Activated T-cell treated with anti-CD3 and anti-CD28 coated beads, Interleukin-2, amount 50 U/mL, for 72 hours (primary cell): ENCODE measurements around the gene TMEM52B. TPM values are rescaled to one million over a fixed set of nuclear protein-coding genes. Genes with fewer than 3 reads are reported as not detected.
"Not testable (repeated sequence)": the region's sequence is repeated elsewhere in the genome, so short reads cannot be mapped to it uniquely, and the experiment has no call there.

ENCODE experiments used
- ATAC-seq, 2 donors: fragments of 150-1000 bp; cut with Tn5 transposase; replicated peaks in 1 of 2; 2 replicates each; pipeline ENCODE4 v1.10.0; 2021; ENCODE audit warnings: moderate library complexity in 2 of 2, mild to moderate bottlenecking in 1 of 2
- DNase-seq, 2 donors: peaks; one replicate each; pipeline ENCODE4 v3.0.0; 2021 to 2022; ENCODE audit warnings: mixed read lengths in 1 of 2
- H3K27ac Mint-ChIP-seq: one replicate; pipeline ENCODE4 v1.8.0; 2022; ENCODE audit warnings: mild to moderate bottlenecking, moderate library complexity, mixed read lengths
- H3K27me3 Mint-ChIP-seq: one replicate; pipeline ENCODE4 v1.8.0; 2022; ENCODE audit warnings: low read depth, mixed read lengths
- H3K36me3 Mint-ChIP-seq, 2 donors: one replicate each; pipeline ENCODE4 v1.8.0; 2022; ENCODE audit warnings: mixed read lengths in 2 of 2, mild to moderate bottlenecking in 1 of 2; ENCODE audit not compliant: insufficient read depth in 2 of 2
- H3K4me1 Mint-ChIP-seq: one replicate; pipeline ENCODE4 v1.8.0; 2022; ENCODE audit warnings: low read depth, mixed read lengths
- H3K4me3 Mint-ChIP-seq, 2 donors: one replicate each; pipeline ENCODE4 v1.8.0; 2022; ENCODE audit warnings: mild to moderate bottlenecking in 2 of 2, mixed read lengths in 2 of 2, moderate library complexity in 2 of 2
- H3K9me3 Mint-ChIP-seq, 2 donors: one replicate each; pipeline ENCODE4 v1.8.0; 2022; ENCODE audit warnings: mixed read lengths in 2 of 2
- total RNA-seq, 2 donors: library from RNA; stranded (reverse); gene quantifications; one replicate each; pipeline ENCODE4 v1.2.3, GENCODE V29; 2022

TMEM52B gene
- total RNA-seq, 2 donors from 2014 or later, result not detected

GRCh38 chr12:10221846-10222245 lies 43.0 kb downstream of the TMEM52B start:
- Mint-ChIP-seq H3K9me3 (no peaks in the 10 kb centered on the region), H3K27me3 (no peaks in the 10 kb centered on the region), H3K27ac (no peak overlapping the region), H3K4me1 (no peaks in the 10 kb centered on the region), H3K4me3 (no peak overlapping the region), H3K36me3 (peaks cover 0 to 2% of the 10 kb centered on the region in 2 donors)
- ATAC-seq, result no peak
- DNase-seq, result no peak

GRCh38 chr12:10223208-10223607 lies 44.4 kb downstream of the TMEM52B start:
- DNase-seq (no peak), ATAC-seq (no peak)
- Mint-ChIP-seq H3K36me3 (peaks cover 0 to 2% of the 10 kb centered on the region in 2 donors), H3K9me3 (no peaks in the 10 kb centered on the region), H3K27ac (no peak overlapping the region), H3K4me1 (peaks cover 9% of the 10 kb centered on the region), H3K4me3 (no peak overlapping the region), H3K27me3 (no peaks in the 10 kb centered on the region)

DNA sequence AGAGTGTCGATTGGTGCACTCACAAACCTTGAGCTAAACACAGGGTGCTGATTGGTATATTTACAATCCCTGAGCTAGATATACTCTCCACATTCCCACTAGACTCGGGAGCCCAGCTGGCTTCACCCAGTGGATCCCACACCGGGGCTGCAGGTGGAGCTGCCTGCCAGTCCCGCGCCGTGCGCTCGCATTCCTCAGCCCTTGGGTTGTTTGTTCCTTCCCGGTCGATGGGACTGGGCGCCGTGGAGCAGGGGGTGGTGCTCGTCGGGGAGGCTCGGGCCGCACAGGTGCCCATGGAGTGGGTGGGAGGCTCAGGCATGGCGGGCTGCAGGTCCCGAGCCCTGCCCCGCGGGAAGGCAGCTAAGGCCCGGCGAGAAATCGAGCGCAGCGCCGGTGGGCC lies 46.6 kb downstream of the TMEM52B start:
- H3K4me1 Mint-ChIP-seq, result peaks cover 12% of the 10 kb centered on the region
- H3K27me3 Mint-ChIP-seq, ATAC-seq, H3K36me3 Mint-ChIP-seq, DNase-seq, H3K9me3 Mint-ChIP-seq, H3K27ac Mint-ChIP-seq, H3K4me3 Mint-ChIP-seq: not testable (repeated sequence)

GRCh38 chr12:10226086-10226485 lies 47.3 kb downstream of the TMEM52B start:
- ATAC-seq (no peak), DNase-seq (no peak)
- H3K4me1 Mint-ChIP-seq, result peaks cover 12% of the 10 kb centered on the region
- H3K36me3 Mint-ChIP-seq, result peaks cover 0 to 2% of the 10 kb centered on the region in 2 donors
- H3K27me3 Mint-ChIP-seq, result no peaks in the 10 kb centered on the region
- H3K4me3 Mint-ChIP-seq, result no peak overlapping the region
- H3K27ac Mint-ChIP-seq, result no peak overlapping the region
- no peaks in the 10 kb centered on the region for H3K9me3 Mint-ChIP-seq

DNA sequence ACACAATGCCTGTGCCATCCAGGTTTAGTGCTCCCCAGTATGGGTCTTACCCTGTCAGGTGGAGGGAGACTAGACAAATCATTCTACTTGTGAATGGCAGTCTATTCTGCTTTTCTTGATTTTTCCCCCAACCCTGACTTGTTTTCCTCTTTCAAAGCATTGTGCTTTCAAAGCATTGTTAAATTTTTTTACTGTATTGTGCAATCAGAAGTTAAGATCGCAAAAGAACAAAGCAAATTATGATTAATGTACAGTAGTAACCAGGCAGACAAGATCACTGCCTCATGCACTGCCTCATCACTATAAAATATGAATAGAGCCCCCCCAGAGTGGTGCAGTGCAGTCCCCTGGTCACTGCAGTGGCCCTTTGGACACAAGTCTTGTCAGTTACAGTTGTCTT lies 47.9 kb downstream of the TMEM52B start:
- peaks cover 12% of the 10 kb centered on the region for H3K4me1 Mint-ChIP-seq

GRCh38 chr12:10227648-10228047 lies 48.8 kb downstream of the TMEM52B start:
- H3K36me3 Mint-ChIP-seq, result peaks cover 0 to 2% of the 10 kb centered on the region in 2 donors
- ATAC-seq (peak; percentile 51 to 81), DNase-seq (no peak)
- H3K27me3 Mint-ChIP-seq, result no peaks in the 10 kb centered on the region
- peak overlapping the region in 1 of 2 donors; percentile 14 for H3K4me3 Mint-ChIP-seq
- H3K4me1 Mint-ChIP-seq, result peaks cover 12% of the 10 kb centered on the region
- peak overlapping the region; percentile 51 for H3K27ac Mint-ChIP-seq
- no peaks in the 10 kb centered on the region for H3K9me3 Mint-ChIP-seq

More for the DNA sequence above, 47.9 kb downstream of the TMEM52B start:
- H3K9me3 Mint-ChIP-seq, result no peaks in the 10 kb centered on the region
- H3K27ac Mint-ChIP-seq, result no peak overlapping the region
- H3K36me3 Mint-ChIP-seq, result peaks cover 0 to 2% of the 10 kb centered on the region in 2 donors
- H3K27me3 Mint-ChIP-seq, result no peaks in the 10 kb centered on the region
- no peak for DNase-seq
- no peak overlapping the region for H3K4me3 Mint-ChIP-seq
- ATAC-seq, result no peak

- H3K4me3 Mint-ChIP-seq, result no peak overlapping the region
- ATAC-seq (no peak), DNase-seq (no peak)
- peaks cover 7 to 8% of the 10 kb centered on the region in 2 donors for H3K9me3 Mint-ChIP-seq
- peaks cover 4% of the 10 kb centered on the region for H3K4me1 Mint-ChIP-seq
- peaks cover 9% of the 10 kb centered on the region for H3K27me3 Mint-ChIP-seq
- no peak overlapping the region for H3K27ac Mint-ChIP-seq
- H3K36me3 Mint-ChIP-seq, result peaks cover 12 to 19% of the 10 kb centered on the region in 2 donors
These were observed 55.7 kb downstream of the TMEM52B start for GRCh38 chr12:10234562-10234961.

- ATAC-seq (peak; percentile 51 to 53), DNase-seq (peak; percentile 10 to 46)
- H3K27me3 Mint-ChIP-seq, result peaks cover 9% of the 10 kb centered on the region
- no peak overlapping the region for H3K4me3 Mint-ChIP-seq
- H3K9me3 Mint-ChIP-seq, result peaks cover 7 to 8% of the 10 kb centered on the region in 2 donors
- no peak overlapping the region for H3K27ac Mint-ChIP-seq
- peaks cover 12 to 19% of the 10 kb centered on the region in 2 donors for H3K36me3 Mint-ChIP-seq
- H3K4me1 Mint-ChIP-seq, result peaks cover 4% of the 10 kb centered on the region
These were observed 57.2 kb downstream of the TMEM52B start for GRCh38 chr12:10235761-10236631.

- no peak for ATAC-seq
- DNase-seq, result no peak
- peaks cover 4% of the 10 kb centered on the region for H3K4me1 Mint-ChIP-seq
These were observed 57.9 kb downstream of the TMEM52B start for GRCh38 chr12:10236720-10237119.

DNA sequence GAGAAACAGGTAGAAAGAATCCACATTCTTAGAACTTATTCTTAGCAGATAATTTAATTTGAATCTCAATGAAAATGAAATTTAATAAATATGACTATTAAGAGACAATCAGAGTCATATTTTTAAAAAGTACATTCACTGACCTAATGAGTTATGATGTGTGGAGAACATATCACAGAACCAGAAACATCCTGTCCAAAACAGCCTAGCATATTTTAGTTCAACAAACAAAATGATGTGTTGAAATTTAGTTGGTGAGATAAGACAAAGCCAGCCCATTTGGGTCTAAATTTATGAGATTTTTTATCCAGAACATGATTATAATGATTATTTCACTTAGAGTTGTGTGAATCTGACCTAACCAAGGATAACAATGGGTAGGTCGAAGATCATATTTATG lies 59.7 kb downstream of the TMEM52B start:
- H3K27ac Mint-ChIP-seq, result no peak overlapping the region
- no peak overlapping the region for H3K4me3 Mint-ChIP-seq
- peaks cover 15% of the 10 kb centered on the region for H3K4me1 Mint-ChIP-seq
- DNase-seq (no peak), ATAC-seq (no peak)
- H3K9me3 Mint-ChIP-seq, result peaks cover 7 to 8% of the 10 kb centered on the region in 2 donors
- H3K36me3 Mint-ChIP-seq, result peaks cover 11 to 17% of the 10 kb centered on the region in 2 donors
- H3K27me3 Mint-ChIP-seq, result peaks cover 20% of the 10 kb centered on the region

More at GRCh38 chr12:10236720-10237119, 57.9 kb downstream of the TMEM52B start:
- H3K27me3 Mint-ChIP-seq, result peaks cover 9% of the 10 kb centered on the region
- H3K27ac Mint-ChIP-seq, result no peak overlapping the region
- no peak overlapping the region for H3K4me3 Mint-ChIP-seq
- H3K36me3 Mint-ChIP-seq, result peaks cover 12 to 19% of the 10 kb centered on the region in 2 donors
- peaks cover 7 to 8% of the 10 kb centered on the region in 2 donors for H3K9me3 Mint-ChIP-seq

GRCh38 chr12:10241290-10241689 lies 62.5 kb downstream of the TMEM52B start:
- H3K9me3 Mint-ChIP-seq, result no peaks in the 10 kb centered on the region
- H3K4me3 Mint-ChIP-seq, result no peak overlapping the region
- DNase-seq (no peak), ATAC-seq (no peak)
- H3K4me1 Mint-ChIP-seq, result peaks cover 19% of the 10 kb centered on the region
- H3K27ac Mint-ChIP-seq, result no peak overlapping the region
- H3K36me3 Mint-ChIP-seq, result no peaks in the 10 kb centered on the region
- peaks cover 27% of the 10 kb centered on the region for H3K27me3 Mint-ChIP-seq
